EH (cell line): ENCODE data around the gene FAM234B.
A peak's percentile ranks its signal among the peaks of the same experiment; 100 is the strongest.

ENCODE experiments used
- DNase-seq: peaks from one replicate; pipeline ENCODE4 v3.0.0-alpha.2; 2015; ENCODE audit warnings: low read depth

FAM234B gene

GRCh38 chr12:13119826-13120225 is 75.6 kb downstream of the FAM234B start:
- no peak for DNase-seq

- no peak for DNase-seq
These were observed 76.2 kb downstream of the FAM234B start for GRCh38 chr12:13120413-13120812.

GRCh38 chr12:13121568-13121967 is 77.4 kb downstream of the FAM234B start:
- DNase-seq, result no peak

- peak; percentile 90 for DNase-seq
These were observed 80.7 kb downstream of the FAM234B start for GRCh38 chr12:13124656-13125505.

- no peak for DNase-seq
These were observed 81.8 kb downstream of the FAM234B start for GRCh38 chr12:13125996-13126395.

- no peak for DNase-seq
These were observed 82.3 kb downstream of the FAM234B start for GRCh38 chr12:13126494-13126893.

GRCh38 chr12:13127444-13127843 is 83.3 kb downstream of the FAM234B start:
- DNase-seq, result no peak

- peak; percentile 85 for DNase-seq
These were observed 84.2 kb downstream of the FAM234B start for GRCh38 chr12:13128291-13128965.

GRCh38 chr12:13130981-13131380 is 86.8 kb downstream of the FAM234B start:
- peak; percentile 48 for DNase-seq
